Naive thymus-derived CD8-positive, alpha-beta T cell (primary cell): ENCODE results near the gene ECE1. TPM values are rescaled to one million over a fixed set of nuclear protein-coding genes. Genes with fewer than 3 reads are reported as not detected.
"Not testable (repeated sequence)": the region's sequence is repeated elsewhere in the genome, so short reads cannot be mapped to it uniquely, and the experiment has no call there.

ENCODE experiments used
- ATAC-seq, 2 donors: fragments of 150-1000 bp; cut with Tn5 transposase in 1 of 2; sonication (Bioruptor Pico), chemical (Tn5 transposase) in 1 of 2; 1 replicate in 1 of 2; 2 replicates in 1 of 2; pipeline ENCODE4 v1.10.0; 2021; ENCODE audit warnings: mild to moderate bottlenecking in 2 of 2, moderate library complexity in 2 of 2
- POLR2A ChIA-PET: fragments of 350-600 bp; sonication (Branson Sonifier 250); formaldehyde crosslinking; loops from one replicate; lab custom pipeline; 2021; ENCODE audit warnings: antibody characterized with exemption; lab: Charles Lee
- DNase-seq, 10 donors: peaks; one replicate each; pipeline versions ENCODE4 v3.0.0 to v3.0.0-alpha.2; 2020 to 2022
- H3K27ac Mint-ChIP-seq, 10 donors: one replicate each; pipeline ENCODE4 v1.8.0; 2020 to 2022; ENCODE audit warnings: mild to moderate bottlenecking in 10 of 10, mixed read lengths in 10 of 10, moderate library complexity in 4 of 10, inconsistent platforms in 1 of 10
- H3K27me3 Mint-ChIP-seq, 5 donors: one replicate each; pipeline ENCODE4 v1.8.0; 2021 to 2022; ENCODE audit warnings: mixed read lengths in 5 of 5
- H3K36me3 Mint-ChIP-seq, 3 donors: one replicate each; pipeline ENCODE4 v1.8.0; 2020 to 2022; ENCODE audit warnings: mixed read lengths in 3 of 3, mild to moderate bottlenecking in 2 of 3, inconsistent platforms in 1 of 3
- H3K4me1 Mint-ChIP-seq, 4 donors: one replicate each; pipeline ENCODE4 v1.8.0; 2021 to 2022; ENCODE audit warnings: mixed read lengths in 4 of 4
- H3K4me3 Mint-ChIP-seq, 10 donors: one replicate each; pipeline ENCODE4 v1.8.0; 2020 to 2022; ENCODE audit warnings: mild to moderate bottlenecking in 10 of 10, mixed read lengths in 10 of 10, moderate library complexity in 6 of 10, inconsistent platforms in 1 of 10
- H3K9me3 Mint-ChIP-seq, 9 donors: one replicate each; pipeline ENCODE4 v1.8.0; 2020 to 2022; ENCODE audit warnings: mixed read lengths in 9 of 9, mild to moderate bottlenecking in 3 of 9, inconsistent platforms in 1 of 9, moderate library complexity in 1 of 9
- polyA plus RNA-seq, 3 donors: library from polyadenylated mRNA; unstranded; fragments of 300-500 nt; fragmentation: Illumina TruSeq; gene quantifications; one replicate each; pipeline ENCODE4 v1.2.3, GENCODE V29; 2021
- total RNA-seq, 8 experiments: library from RNA in 2 of 8; stranded (reverse) in 2 of 8; gene quantifications; one replicate each; pipeline ENCODE4 v1.2.3 and lab custom pipeline; 2021 to 2026

ECE1 gene
- total and polyA plus RNA-seq, 5 experiments from 2014 or later = 9.1 to 53.6 (median 37.3) TPM

DNA sequence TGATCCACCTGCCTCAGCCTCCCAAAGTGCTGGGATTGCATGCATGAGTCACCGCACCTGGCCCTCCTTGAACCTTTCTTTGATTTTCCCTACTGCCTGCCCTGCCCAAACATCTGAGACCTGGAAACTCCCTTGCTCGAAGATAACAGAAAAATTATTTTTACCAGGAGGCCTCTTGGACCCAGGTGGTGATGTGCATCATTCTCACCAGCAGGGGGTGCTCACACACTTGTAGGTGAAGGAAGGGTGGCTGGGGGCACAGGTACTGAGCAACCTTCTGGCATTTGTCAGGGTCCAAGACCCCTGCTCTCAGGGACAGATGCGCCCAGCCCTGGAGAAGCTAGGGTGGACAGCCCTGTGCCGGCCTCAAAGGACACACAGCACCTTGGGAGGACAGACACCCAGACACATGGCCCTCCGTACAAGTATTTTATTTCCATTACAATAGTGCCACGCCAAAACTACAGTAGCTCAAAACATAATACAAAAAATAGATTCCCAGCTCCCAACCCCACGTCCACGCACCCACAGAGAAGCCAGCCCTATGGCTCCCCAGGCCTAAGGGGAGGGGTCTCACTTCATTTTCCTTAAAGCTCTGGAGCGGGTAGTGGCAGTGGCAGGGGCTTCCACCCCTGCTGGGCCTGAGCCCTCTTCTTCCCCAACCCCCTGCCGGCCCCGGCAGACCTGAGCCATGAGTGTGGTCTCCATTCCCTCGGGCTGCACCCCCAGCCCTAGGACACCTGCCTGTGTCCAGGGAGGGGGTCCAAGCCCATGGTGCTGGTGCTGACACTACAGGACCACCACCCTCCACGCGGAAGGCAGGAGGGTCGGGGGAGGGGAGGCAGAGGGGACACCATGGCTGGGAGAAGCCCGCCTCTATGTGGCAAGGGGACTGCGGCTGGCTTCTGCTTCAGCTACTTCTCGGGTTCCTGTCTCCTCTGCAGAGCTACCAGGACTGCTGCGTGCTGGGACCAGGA, 73.1 kb downstream of the ECE1 start:
- no peaks in the 10 kb centered on the region for H3K27me3 Mint-ChIP-seq
- DNase-seq (peak; percentile 38 to 83 (median 58)), ATAC-seq (peak; percentile 78 to 84)
- H3K27ac Mint-ChIP-seq = peak overlapping the region in 3 of 10 donors; percentile 6 to 81 (median 30)
- H3K9me3 Mint-ChIP-seq = no peaks in the 10 kb centered on the region
- H3K4me3 Mint-ChIP-seq = no peak overlapping the region
- H3K36me3 Mint-ChIP-seq = peaks cover 0 to 35% (median 1%) of the 10 kb centered on the region in 3 donors
- peaks cover 0 to 6% (median 2%) of the 10 kb centered on the region in 4 donors for H3K4me1 Mint-ChIP-seq
- POLR2A ChIA-PET = no interaction called here

DNA sequence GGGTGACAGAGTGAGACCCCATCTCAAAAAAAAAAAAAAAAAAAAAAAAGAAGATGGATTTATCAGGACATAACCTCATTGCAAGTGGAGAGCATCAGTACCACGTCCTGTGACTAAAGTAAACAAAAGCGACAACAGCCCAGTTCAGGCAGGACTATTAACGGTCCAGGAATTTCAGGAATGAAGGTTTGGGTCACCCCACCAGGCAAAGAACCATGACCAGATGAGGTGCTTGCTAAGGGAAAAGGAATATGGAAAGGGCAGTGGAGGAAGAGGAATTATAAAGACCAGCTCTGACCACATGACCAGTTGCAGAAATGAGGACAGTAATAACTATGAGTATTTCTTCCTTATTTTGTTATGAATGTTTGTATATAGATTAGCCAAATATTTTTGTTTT, 78.1 kb downstream of the ECE1 start:
- Mint-ChIP-seq H3K27ac (peak overlapping the region in 1 of 10 donors; percentile 52), H3K36me3 (no peaks in the 10 kb centered on the region), H3K4me1 (peaks cover 0 to 6% (median 3%) of the 10 kb centered on the region in 4 donors), H3K4me3 (no peak overlapping the region), H3K27me3 (peaks cover 0 to 1% (median 0%) of the 10 kb centered on the region in 5 donors), H3K9me3 (no peaks in the 10 kb centered on the region)
- DNase-seq (no peak), ATAC-seq (no peak)
- POLR2A ChIA-PET = no interaction called here

DNA sequence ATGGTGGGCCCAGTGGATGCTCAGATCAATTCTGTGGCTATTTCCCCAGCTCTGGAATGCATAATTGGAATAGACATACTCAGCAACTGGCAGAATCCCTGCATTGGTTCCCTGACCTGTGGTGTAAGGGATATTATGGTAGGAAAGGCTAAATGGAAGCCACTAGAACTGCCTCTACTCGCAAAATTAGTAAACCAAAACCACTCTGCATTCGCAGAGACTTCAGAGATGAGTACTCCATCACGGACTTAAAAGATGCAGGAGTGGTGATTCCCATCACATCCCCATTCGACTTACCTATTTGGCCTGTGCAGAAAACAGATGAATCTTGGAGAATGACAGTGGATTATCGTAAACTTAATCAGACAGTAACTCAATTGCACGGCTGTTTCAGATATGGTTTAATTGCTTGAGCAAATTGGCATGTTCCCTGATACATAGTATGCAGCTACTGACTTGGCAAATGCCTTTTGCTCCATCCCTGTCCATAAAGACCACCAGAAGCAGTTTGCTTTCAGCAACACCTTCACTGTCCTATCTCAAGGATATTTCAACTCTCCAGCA, 82.0 kb downstream of the ECE1 start:
- ATAC-seq, POLR2A ChIA-PET, H3K4me3 Mint-ChIP-seq, H3K9me3 Mint-ChIP-seq, H3K27me3 Mint-ChIP-seq, H3K36me3 Mint-ChIP-seq, H3K27ac Mint-ChIP-seq, H3K4me1 Mint-ChIP-seq, DNase-seq: not testable (repeated sequence)

DNA sequence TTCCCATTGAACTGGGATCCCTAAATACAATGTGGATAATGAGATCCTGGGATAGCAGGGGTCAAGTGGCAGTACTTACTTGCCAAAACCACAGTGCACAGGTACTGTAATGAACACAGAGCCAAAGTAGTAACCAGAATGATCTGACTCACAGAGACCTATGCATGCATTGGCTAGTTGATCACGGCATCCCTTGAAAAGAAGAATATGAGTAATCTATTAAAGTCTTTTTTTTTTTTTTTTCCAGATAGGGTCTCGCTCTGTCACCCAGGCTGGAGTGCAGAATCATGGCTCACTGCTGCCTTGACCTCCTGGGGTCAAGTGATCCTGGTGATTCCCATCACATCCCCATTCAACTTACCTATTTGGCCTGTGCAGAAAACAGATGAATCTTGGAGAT, 84.1 kb downstream of the ECE1 start:
- no peak for DNase-seq
- no peaks in the 10 kb centered on the region for H3K27me3 Mint-ChIP-seq
- POLR2A ChIA-PET = no interaction called here
- no peak overlapping the region for H3K4me3 Mint-ChIP-seq
- H3K9me3 Mint-ChIP-seq = no peaks in the 10 kb centered on the region
- no peaks in the 10 kb centered on the region for H3K36me3 Mint-ChIP-seq
- no peaks in the 10 kb centered on the region for H3K4me1 Mint-ChIP-seq
- no peak overlapping the region for H3K27ac Mint-ChIP-seq
- no peak for ATAC-seq

DNA sequence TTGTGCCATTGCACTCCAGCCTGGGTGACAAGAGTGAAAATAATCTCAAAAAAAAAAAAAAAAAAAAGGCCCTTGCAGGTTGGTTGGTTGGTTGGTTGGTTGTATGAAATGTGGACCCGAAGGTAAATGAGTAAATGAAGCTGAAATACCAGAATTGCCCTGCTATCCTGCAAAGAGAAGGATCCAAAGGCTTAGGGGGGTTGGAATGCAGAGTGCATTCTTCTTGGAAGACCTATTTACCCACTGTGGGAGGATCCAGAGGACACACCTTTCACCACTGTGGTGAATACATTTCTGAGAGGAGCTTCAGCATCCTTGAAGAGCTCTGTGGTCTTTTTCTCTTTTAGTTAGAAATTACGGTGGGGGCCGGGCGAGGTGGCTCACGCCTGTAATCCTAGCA, 84.8 kb downstream of the ECE1 start:
- Mint-ChIP-seq H3K9me3 (no peaks in the 10 kb centered on the region), H3K36me3 (no peaks in the 10 kb centered on the region), H3K27ac (no peak overlapping the region), H3K4me1 (no peaks in the 10 kb centered on the region), H3K27me3 (no peaks in the 10 kb centered on the region), H3K4me3 (no peak overlapping the region)
- no peak for ATAC-seq
- no peak for DNase-seq
- POLR2A ChIA-PET = interaction anchor here (0.6 kb wide), 1 partner anchor 46 kb away, joined by 5 read pairs; no protein-coding TSS in a partner anchor

DNA sequence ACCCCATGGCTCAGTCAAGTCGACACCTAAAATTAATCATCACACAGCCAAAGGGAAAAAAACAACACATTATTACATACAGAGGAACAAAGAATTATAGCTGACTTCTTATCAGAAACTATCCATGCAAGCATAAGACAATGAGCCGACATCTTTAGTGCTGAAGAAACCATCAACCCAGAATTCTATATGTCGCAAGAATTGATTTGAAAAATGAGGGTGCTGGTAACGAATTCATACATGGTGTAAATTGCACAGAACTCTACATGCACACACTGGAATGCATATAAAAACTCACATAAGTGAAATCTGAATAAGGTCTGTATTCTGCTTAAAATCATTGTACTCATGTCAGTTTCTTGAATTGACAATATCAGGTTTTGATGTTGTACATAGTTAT, 88.6 kb downstream of the ECE1 start:
- DNase-seq = no peak

DNA sequence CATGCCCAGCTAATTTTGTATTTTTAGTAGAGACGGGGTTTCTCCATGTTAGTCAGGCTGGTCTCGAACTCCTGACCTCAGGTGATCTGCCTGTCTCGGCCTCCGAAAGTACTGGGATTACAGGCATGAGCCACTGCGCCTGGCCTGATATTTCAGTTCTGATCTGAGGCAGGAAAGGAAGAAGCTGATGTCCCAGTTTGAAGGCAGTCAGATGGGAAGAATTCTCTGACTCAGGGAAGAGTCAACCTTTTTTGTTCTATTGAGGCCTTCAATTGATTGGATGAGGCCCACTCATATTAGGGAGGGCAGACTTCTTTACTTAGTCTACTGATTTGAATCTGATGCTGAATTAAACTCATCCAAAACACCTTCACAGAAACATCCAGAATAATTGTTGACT, 89.0 kb downstream of the ECE1 start:
- DNase-seq, H3K4me3 Mint-ChIP-seq, H3K9me3 Mint-ChIP-seq, POLR2A ChIA-PET, H3K4me1 Mint-ChIP-seq, H3K27ac Mint-ChIP-seq, H3K36me3 Mint-ChIP-seq, ATAC-seq: not testable (repeated sequence)
- peaks cover 0 to 14% (median 7%) of the 10 kb centered on the region in 5 donors for H3K27me3 Mint-ChIP-seq

More for the DNA sequence above, 88.6 kb downstream of the ECE1 start:
- Mint-ChIP-seq H3K4me3 (no peak overlapping the region), H3K27me3 (peaks cover 0 to 10% (median 4%) of the 10 kb centered on the region in 5 donors), H3K36me3 (no peaks in the 10 kb centered on the region), H3K27ac (no peak overlapping the region), H3K9me3 (no peaks in the 10 kb centered on the region), H3K4me1 (no peaks in the 10 kb centered on the region)
- no peak for ATAC-seq
- POLR2A ChIA-PET = no interaction called here

DNA sequence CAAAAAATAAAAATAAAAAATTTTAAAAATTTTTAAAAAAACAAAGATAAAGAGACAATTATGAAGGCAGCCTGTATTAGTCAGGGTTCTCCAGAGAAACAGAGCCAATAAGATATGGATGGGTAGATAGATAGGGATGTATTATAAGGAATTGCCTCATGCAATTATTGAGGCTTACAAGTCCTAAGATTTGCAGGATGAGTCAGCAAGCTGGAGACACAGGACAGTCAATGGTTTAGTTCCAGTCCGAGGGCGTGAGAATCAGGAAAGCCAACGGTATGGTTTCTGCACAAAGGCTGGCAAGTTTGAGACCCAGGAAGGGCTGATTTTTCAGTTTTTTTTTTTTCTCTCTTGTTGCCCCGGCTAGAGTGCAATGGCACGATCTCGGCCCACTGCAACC, 89.5 kb downstream of the ECE1 start:
- Mint-ChIP-seq H3K27ac (no peak overlapping the region), H3K4me3 (no peak overlapping the region), H3K4me1 (no peaks in the 10 kb centered on the region), H3K36me3 (no peaks in the 10 kb centered on the region), H3K27me3 (peaks cover 0 to 14% (median 7%) of the 10 kb centered on the region in 5 donors), H3K9me3 (no peaks in the 10 kb centered on the region)
- ATAC-seq = no peak
- POLR2A ChIA-PET = no interaction called here
- DNase-seq = no peak

DNA sequence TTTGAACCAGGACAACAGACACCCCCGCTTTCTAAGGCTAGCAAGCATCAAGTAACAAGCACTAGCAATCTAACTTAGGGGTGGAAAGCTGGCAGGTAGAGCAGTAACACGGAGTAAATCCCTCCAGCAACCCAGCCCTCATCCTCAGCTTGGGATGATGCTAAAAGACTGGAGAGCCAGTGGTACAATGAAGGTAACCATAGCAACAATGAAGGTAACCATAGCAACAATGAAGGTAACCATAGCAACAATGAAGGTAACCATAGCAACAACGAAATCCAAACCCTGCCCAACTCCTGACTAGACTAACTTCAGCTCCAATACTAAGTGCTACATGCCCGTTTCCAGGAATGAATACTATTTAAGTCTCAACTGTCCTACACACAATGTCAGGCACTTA, 91.3 kb downstream of the ECE1 start:
- Mint-ChIP-seq H3K9me3 (no peaks in the 10 kb centered on the region), H3K27me3 (peaks cover 0 to 19% (median 8%) of the 10 kb centered on the region in 5 donors), H3K4me3 (no peak overlapping the region), H3K4me1 (peaks cover 0 to 2% (median under 1%) of the 10 kb centered on the region in 4 donors), H3K27ac (no peak overlapping the region), H3K36me3 (no peaks in the 10 kb centered on the region)
- ATAC-seq = no peak
- no peak for DNase-seq
- POLR2A ChIA-PET = no interaction called here

DNA sequence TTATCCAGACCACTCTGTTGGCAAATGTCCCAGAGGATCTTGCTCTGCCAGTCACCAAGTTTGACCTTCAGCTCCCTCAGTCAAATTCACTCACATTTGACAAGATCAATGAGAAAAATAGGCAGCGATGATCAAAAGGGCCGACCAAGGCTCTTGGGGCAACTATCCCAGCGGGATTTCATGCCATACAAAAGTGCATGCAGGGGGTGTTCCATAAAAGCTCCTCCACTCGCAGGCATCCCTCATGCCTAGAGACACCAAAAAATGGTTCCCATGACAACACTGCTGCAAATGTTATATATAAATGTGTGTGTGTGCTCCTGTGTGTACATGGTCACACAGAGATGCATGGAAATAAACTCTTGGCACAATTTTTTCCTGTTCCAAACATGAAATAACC, 97.4 kb downstream of the ECE1 start:
- POLR2A ChIA-PET = interaction anchor here (0.5 to 1.0 kb wide), 2 partner anchors 167 to 496 kb away, joined by 3 to 4 read pairs; no protein-coding TSS in a partner anchor

DNA sequence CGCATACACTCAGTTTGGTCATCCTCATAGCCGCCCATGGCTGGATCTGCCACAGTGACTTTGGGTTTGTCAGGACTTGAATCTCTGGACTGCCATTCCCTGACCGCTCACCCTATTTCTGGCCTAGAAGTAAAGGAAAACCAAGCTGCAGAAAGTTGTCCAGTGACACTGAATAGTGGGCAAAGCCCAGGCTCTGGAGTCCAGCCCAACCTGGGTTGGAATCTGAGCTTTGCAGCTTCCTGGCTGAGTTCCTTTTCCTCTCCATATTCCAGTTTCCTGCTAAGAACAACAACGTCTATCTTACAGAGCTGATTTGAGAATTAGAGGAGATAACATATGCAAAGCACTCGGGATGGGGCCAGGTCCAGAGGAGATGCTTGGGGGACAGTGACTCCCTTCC, 98.0 kb downstream of the ECE1 start:
- ATAC-seq (no peak), DNase-seq (no peak)
- Mint-ChIP-seq H3K27ac (no peak overlapping the region), H3K4me3 (no peak overlapping the region), H3K27me3 (peaks cover 6 to 23% (median 9%) of the 10 kb centered on the region in 5 donors), H3K4me1 (peaks cover 0 to 12% (median under 1%) of the 10 kb centered on the region in 4 donors), H3K9me3 (no peaks in the 10 kb centered on the region), H3K36me3 (no peaks in the 10 kb centered on the region)
- POLR2A ChIA-PET = interaction anchor here (0.5 to 1.0 kb wide), 2 partner anchors 167 to 496 kb away, joined by 3 to 4 read pairs; no protein-coding TSS in a partner anchor

More for the DNA sequence above, 97.4 kb downstream of the ECE1 start:
- Mint-ChIP-seq H3K27ac (no peak overlapping the region), H3K36me3 (no peaks in the 10 kb centered on the region), H3K4me1 (peaks cover 0 to 12% (median under 1%) of the 10 kb centered on the region in 4 donors), H3K27me3 (peaks cover 6 to 28% (median 9%) of the 10 kb centered on the region in 5 donors), H3K4me3 (no peak overlapping the region), H3K9me3 (no peaks in the 10 kb centered on the region)
- no peak for DNase-seq
- no peak for ATAC-seq

DNA sequence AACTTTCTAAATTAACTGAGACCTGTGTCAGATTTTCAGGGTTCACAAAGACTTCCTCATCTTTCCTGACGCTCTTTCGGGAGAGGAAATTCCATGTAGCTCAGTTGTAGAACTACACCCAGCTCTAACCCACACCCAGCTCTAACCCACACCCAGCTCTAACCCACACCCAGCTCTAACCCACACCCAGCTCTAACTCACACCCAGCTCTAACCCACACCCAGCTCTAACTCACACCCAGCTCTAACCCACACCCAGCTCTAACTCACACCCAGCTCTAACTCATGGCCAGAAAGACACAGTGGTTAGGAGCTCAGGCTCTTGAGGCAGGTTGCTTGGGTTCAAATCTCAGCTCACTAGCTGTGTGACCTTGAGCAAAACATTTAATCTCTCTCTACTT, 99.5 kb downstream of the ECE1 start:
- POLR2A ChIA-PET, DNase-seq, H3K9me3 Mint-ChIP-seq, ATAC-seq, H3K36me3 Mint-ChIP-seq: not testable (repeated sequence)
- Mint-ChIP-seq H3K27ac (peak overlapping the region in 1 of 10 donors; percentile 63), H3K4me1 (peaks cover 0 to 12% (median under 1%) of the 10 kb centered on the region in 4 donors), H3K27me3 (peaks cover 5 to 18% (median 6%) of the 10 kb centered on the region in 5 donors), H3K4me3 (peak overlapping the region in 1 of 10 donors; percentile 26)
